Heart right ventricle (tissue), 16 donors: ENCODE results near the gene TMEM120B. TPM values are rescaled to one million over a fixed set of nuclear protein-coding genes. Genes with fewer than 3 reads are reported as not detected.

Source experiments
- ATAC-seq, 8 donors: fragments of 200-7000 bp; cut with Tn5 transposase; one replicate each; pipeline ENCODE4 v1.9.1; 2020; ENCODE audit warnings: mild to moderate bottlenecking in 8 of 8, moderate library complexity in 8 of 8, moderate number of reproducible peaks in 1 of 8
- DNase-seq, 2 donors: peaks; one replicate each; pipeline ENCODE4 v3.0.0-alpha.2; 2020
- H3K27ac ChIP-seq, 10 donors: fragments of 200-600 bp; sonication (generic) in 2 of 10; one replicate each; pipeline versions ENCODE4 v1.5.0 to v1.8.0; 2020 to 2022; ENCODE audit warnings: mild to moderate bottlenecking in 3 of 10
- H3K27me3 ChIP-seq, 7 donors: fragments of 200-600 bp; one replicate each; pipeline ENCODE4 v1.8.0; 2021 to 2022; ENCODE audit warnings: mild to moderate bottlenecking in 2 of 7
- H3K36me3 ChIP-seq, 9 donors: fragments of 200-600 bp; sonication (generic) in 1 of 9; one replicate each; pipeline versions ENCODE4 v1.5.0 to v1.8.0; 2020 to 2022; ENCODE audit warnings: mild to moderate bottlenecking in 2 of 9
- H3K4me1 ChIP-seq, 9 donors: fragments of 200-600 bp; sonication (generic) in 1 of 9; one replicate each; pipeline versions ENCODE4 v1.5.0 to v1.8.0; 2020 to 2022; ENCODE audit warnings: mild to moderate bottlenecking in 4 of 9
- H3K4me3 ChIP-seq, 10 donors: fragments of 200-600 bp; sonication (generic) in 2 of 10; one replicate each; pipeline versions ENCODE4 v1.5.0 to v1.8.0; 2020 to 2022; ENCODE audit warnings: mild to moderate bottlenecking in 7 of 10, moderate library complexity in 2 of 10
- H3K9me3 ChIP-seq, 11 donors: fragments of 200-600 bp in 10 of 11; sonication (generic) in 2 of 11; one replicate each; pipeline versions ENCODE4 v1.5.0 to v1.8.0; 2013 to 2022; ENCODE audit warnings: mild to moderate bottlenecking in 2 of 11, control low read depth in 1 of 11, moderate library complexity in 1 of 11
- WGBS, 2 donors: extraction: QIAGEN DNeasy Blood & Tissue Kit; methylation state at CpG; one replicate each; pipeline ENCODE4 v1.1.7; 2013; ENCODE audit warnings: inconsistent platforms in 1 of 2; 5-methylcytosine and 5-hydroxymethylcytosine counted together
- intact Hi-C, 10 donors: fragments of 100-400 bp; cut with DNase I; formaldehyde crosslinking; loops; one replicate each; pipeline versions ENCODE4 v1.11.1 to v1.14.2; 2022
- polyA plus RNA-seq, 2 donors: library from polyadenylated mRNA; stranded (reverse); fragments of 200-250 nt; gene quantifications; one replicate each; pipeline ENCODE4 v1.2.3, GENCODE V29; 2013
- total RNA-seq, 10 donors: library from RNA; stranded (reverse); fragmentation: NEBNext Ultra II Directional in 3 of 10; extraction: Animal tissue kit (Norgen Biotek cat#: 25700) in 3 of 10; gene quantifications; one replicate each; pipeline versions ENCODE4 v1.2.1 to v1.2.4, GENCODE V29; 2021 to 2023
- TF ChIP-seq, protein P1 (sequence below), 9 donors: fragments of 200-600 bp; sonication (generic) in 2 of 9; IDR thresholded peaks; one replicate each; pipeline versions ENCODE4 v1.5.0 to v1.8.0; 2021 to 2022; ENCODE audit warnings: antibody characterized with exemption in 9 of 9, mild to moderate bottlenecking in 5 of 9, moderate library complexity in 1 of 9
- donor health status: Arrhythmogenic right ventricular cardiomyopathy.
- donor health status: ischemic (EF 13 %, LVEDD 7.1; RV severe dilation, severe dysfunction).
- donor health status: healthy with polysubstance abuse.
- donor health status: DM: no; HTN: yes; CAD: no.
- donor health status: DM: no; HTN: no; CAD: no.
- donor health status: ischemic (EF 25% LVEDD 6.9; RV normal size, moderate dysfunction).
- donor health status: ischemic (EF 25% LVEDD 5.7; RV mildly dilated, moderate dysfunction).
- donor health status: healthy.
- donor health status: DM: yes; HTN: yes; CAD: no.
- donor health status: Ischemic cardiomyopathy.
- donor health status: ischemic (EF 35%, LVEDD 5.7; RV mildly dilated, moderate dysfunction).
- donor health status: nonischemic (EF 11% LVEDD 7.7; RV severe dilation, severe dysfunction).
- donor health status: DM: yes; HTN: yes; CAD: no.
- donor health status: PGD.
- donor health status: ischemic (EF 29% LVEDD 5.4; RV normal size, mild dysfunction).
- donor health status: nonischemic (EF 23%, LVEDD 6.1; RV moderate dilation, normal function).

TMEM120B gene
- total and polyA plus RNA-seq, 12 donors, result 5.3 to 12.7 (median 7.4) TPM

- intact Hi-C loops, result loop anchor here in 2 of 10 donors (5.0 to 10.0 kb wide), 2 partner anchors 34 to 166 kb away; partner anchors contain the start of gene PSMD9 (in 1 of the 2)
- H3K27me3 ChIP-seq, result no peaks in the 10 kb centered on the region
- H3K36me3 ChIP-seq, result no peaks in the 10 kb centered on the region
- DNase-seq (no peak), ATAC-seq (no peak)
- no peak overlapping the region for H3K4me3 ChIP-seq
- H3K27ac ChIP-seq, result no peak overlapping the region
- H3K4me1 ChIP-seq, result peaks cover 0 to 6% (median 3%) of the 10 kb centered on the region in 9 donors
- WGBS, 2 donors, result 90 to 94% methylated on average over 3 of the region's 3 CpGs
- TF ChIP-seq, protein P1, sequence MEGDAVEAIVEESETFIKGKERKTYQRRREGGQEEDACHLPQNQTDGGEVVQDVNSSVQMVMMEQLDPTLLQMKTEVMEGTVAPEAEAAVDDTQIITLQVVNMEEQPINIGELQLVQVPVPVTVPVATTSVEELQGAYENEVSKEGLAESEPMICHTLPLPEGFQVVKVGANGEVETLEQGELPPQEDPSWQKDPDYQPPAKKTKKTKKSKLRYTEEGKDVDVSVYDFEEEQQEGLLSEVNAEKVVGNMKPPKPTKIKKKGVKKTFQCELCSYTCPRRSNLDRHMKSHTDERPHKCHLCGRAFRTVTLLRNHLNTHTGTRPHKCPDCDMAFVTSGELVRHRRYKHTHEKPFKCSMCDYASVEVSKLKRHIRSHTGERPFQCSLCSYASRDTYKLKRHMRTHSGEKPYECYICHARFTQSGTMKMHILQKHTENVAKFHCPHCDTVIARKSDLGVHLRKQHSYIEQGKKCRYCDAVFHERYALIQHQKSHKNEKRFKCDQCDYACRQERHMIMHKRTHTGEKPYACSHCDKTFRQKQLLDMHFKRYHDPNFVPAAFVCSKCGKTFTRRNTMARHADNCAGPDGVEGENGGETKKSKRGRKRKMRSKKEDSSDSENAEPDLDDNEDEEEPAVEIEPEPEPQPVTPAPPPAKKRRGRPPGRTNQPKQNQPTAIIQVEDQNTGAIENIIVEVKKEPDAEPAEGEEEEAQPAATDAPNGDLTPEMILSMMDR (IDR thresholded peaks at IDR 0.05), result no peak
- H3K9me3 ChIP-seq, result no peaks in the 10 kb centered on the region
These were observed 6.2 kb downstream of the TMEM120B start for GRCh38 chr12:121718653-121719239.

DNA sequence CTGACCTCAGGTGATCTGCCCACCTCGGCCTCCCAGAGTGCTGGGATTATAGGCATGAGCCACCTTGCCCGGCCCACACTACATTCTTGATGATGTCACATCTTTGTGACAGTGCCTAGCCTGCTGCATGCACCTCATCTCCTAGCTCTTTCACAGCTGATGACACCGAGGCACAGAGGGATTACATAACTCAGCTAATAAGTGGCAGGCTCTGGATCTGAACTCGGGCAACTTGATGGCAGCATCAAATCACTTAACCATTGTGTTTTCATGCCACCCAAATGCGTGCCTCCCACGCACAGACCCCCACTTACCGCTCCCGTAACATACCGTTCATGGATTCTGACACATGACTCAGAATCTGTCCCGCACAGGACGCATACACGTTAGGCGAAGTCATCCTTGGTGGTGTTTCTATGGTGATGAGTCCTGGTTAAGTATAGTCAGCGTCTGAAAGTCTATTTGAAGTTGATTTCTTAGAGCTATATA lies 7.4 kb downstream of the TMEM120B start:
- ATAC-seq, result no peak
- Histone ChIP-seq H3K9me3 (no peaks in the 10 kb centered on the region), H3K4me3 (no peak overlapping the region), H3K27me3 (no peaks in the 10 kb centered on the region), H3K27ac (no peak overlapping the region), H3K4me1 (no peaks in the 10 kb centered on the region), H3K36me3 (peaks cover 0 to 9% (median 0%) of the 10 kb centered on the region in 9 donors)
- intact Hi-C loops, result loop anchor here in 2 of 10 donors (5.0 to 10.0 kb wide), 2 partner anchors 32 to 165 kb away; partner anchors contain the start of gene PSMD9 (in 1 of the 2)
- 75 to 76% methylated on average over 14 of the region's 14 CpGs for WGBS, 2 donors
- DNase-seq, result no peak
- TF ChIP-seq, protein P1 (IDR thresholded peaks at IDR 0.05), result no peak

DNA sequence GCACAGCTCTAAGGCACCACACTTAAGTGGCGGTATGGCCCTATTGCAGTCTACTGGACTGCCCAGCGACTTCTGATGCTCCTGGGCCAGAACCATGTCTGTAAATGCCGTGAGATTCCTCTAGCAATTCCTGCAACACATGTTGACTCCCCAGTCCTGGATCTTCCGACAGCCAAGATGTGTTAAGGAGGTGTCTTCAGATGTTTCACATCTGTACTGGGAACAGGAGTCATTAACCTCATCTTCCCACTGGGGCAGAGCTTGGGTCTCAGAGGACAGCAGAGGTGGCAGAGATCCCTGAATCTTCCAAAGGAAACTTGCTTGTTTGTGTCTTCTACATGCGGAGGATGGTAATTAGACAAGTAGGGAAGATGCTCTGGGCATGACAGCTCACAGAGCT lies 8.2 kb downstream of the TMEM120B start:
- H3K4me1 ChIP-seq, result no peaks in the 10 kb centered on the region
- 88 to 93% methylated on average over 5 of the region's 5 CpGs for WGBS, 2 donors
- H3K27ac ChIP-seq, result no peak overlapping the region
- H3K4me3 ChIP-seq, result no peak overlapping the region
- TF ChIP-seq, protein P1 (IDR thresholded peaks at IDR 0.05), result no peak
- peaks cover 0 to 11% (median 0%) of the 10 kb centered on the region in 9 donors for H3K36me3 ChIP-seq
- H3K27me3 ChIP-seq, result no peaks in the 10 kb centered on the region
- DNase-seq (no peak), ATAC-seq (no peak)
- H3K9me3 ChIP-seq, result no peaks in the 10 kb centered on the region
- intact Hi-C loops, result no loop called here

GRCh38 chr12:121722511-121722910 lies 10.0 kb downstream of the TMEM120B start:
- 92 to 98% methylated on average over 1 of the region's 3 CpGs for WGBS, 2 donors
- Histone ChIP-seq H3K9me3 (no peaks in the 10 kb centered on the region), H3K27ac (no peak overlapping the region), H3K4me3 (no peak overlapping the region), H3K36me3 (peaks cover 0 to 11% (median 0%) of the 10 kb centered on the region in 9 donors), H3K4me1 (no peaks in the 10 kb centered on the region), H3K27me3 (no peaks in the 10 kb centered on the region)
- DNase-seq (no peak), ATAC-seq (no peak)
- intact Hi-C loops, result no loop called here
- TF ChIP-seq, protein P1 (IDR thresholded peaks at IDR 0.05), result no peak
